ENCODE results near the gene STON2.

GRCh38 chr14:81341781-81342180 is 58.3 kb downstream of the STON2 start:
- no peak for TF ChIP-seq ETV5 (CRISPR knock-in tag; IDR thresholded peaks at IDR 0.05; ENCODE audit: borderline replicate concordance)
- no peak for TF ChIP-seq ZBTB1 (CRISPR knock-in tag; IDR thresholded peaks at IDR 0.05; ENCODE audit: borderline replicate concordance)
- no peak for TF ChIP-seq ESRRA (CRISPR knock-in tag; IDR thresholded peaks at IDR 0.05; ENCODE audit: low read depth)
- TF ChIP-seq CTCF (CRISPR knock-in tag; IDR thresholded peaks at IDR 0.05) = no peak
- TF ChIP-seq RAD21 (CRISPR knock-in tag; IDR thresholded peaks at IDR 0.05) = no peak
- TF ChIP-seq TRAFD1 (CRISPR knock-in tag; IDR thresholded peaks at IDR 0.05; ENCODE audit: borderline replicate concordance) = no peak
- no peak for TF ChIP-seq PBX3 (CRISPR knock-in tag; IDR thresholded peaks at IDR 0.05; ENCODE audit: borderline replicate concordance)
- TF ChIP-seq MNT (IDR thresholded peaks at IDR 0.05) = no peak
- no peak for TF ChIP-seq ZNF451 (CRISPR knock-in tag; IDR thresholded peaks at IDR 0.05)
